HG03196 (cell line): ENCODE data around the gene RPL18.
"Not testable (repeated sequence)": the region's sequence is repeated elsewhere in the genome, so short reads cannot be mapped to it uniquely, and the experiment has no call there.

Experiments
- ATAC-seq: cut with Tn5 transposase; IDR thresholded peaks from one replicate; pipeline ENCODE4 v1.9.1; 2021; ENCODE audit not compliant: unreplicated experiment

The RPL18 gene

GRCh38 chr19:48618916-48619691 is at the start of gene RPL18, which contains the start of gene SPHK2:
TSS of gene RPL18 (minus strand) at chr19:48619178. CDS start at chr19:48619143, 35 bp downstream.
TSS of gene SPHK2 (plus strand) at chr19:48619506. CDS start at chr19:48620515, 1,009 bp downstream.
- peak; percentile 86 for ATAC-seq

- ATAC-seq: no peak
Observed at GRCh38 chr19:48668761-48669160, 49.8 kb upstream of the RPL18 start.

DNA sequence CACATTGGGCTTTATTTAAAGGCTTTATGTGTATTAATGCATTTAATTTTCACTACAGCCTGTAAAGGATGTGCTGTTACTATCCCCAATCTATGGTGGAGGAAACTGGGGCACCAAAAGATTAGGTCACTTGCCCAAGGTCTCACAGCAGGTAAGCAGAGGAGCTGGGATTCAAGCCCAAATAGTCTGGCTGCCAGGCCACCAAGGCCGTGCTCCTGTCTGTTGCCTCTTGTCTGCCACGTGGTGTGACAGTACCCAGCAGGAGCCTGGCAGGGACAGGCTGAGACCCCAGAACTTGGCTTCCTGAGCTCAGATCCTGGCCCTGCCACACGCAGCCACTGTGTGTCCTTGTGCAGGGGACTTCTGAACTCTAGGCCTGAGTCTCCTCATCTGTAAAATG is 49.4 kb upstream of the RPL18 start:
- no peak for ATAC-seq

DNA sequence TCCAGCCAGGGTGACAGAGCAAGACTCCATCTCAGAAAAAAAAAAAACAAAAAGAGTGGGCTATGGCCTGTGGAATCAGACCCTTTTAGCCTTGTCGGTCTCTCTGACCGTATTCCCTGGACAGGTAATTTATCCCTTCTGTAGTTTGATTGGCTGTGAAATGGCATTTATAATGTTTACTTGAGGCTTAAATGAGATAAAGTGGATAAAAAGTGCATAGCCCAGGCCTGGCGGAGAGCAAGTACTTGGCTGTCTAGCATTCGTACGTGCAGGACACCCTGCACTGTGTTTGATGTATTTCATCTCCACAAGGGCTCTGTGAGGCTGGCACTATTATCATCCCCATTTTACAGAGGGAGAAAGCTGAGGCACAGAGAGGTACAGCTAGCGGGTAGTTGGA is 46.8 kb upstream of the RPL18 start:
- no peak for ATAC-seq

DNA sequence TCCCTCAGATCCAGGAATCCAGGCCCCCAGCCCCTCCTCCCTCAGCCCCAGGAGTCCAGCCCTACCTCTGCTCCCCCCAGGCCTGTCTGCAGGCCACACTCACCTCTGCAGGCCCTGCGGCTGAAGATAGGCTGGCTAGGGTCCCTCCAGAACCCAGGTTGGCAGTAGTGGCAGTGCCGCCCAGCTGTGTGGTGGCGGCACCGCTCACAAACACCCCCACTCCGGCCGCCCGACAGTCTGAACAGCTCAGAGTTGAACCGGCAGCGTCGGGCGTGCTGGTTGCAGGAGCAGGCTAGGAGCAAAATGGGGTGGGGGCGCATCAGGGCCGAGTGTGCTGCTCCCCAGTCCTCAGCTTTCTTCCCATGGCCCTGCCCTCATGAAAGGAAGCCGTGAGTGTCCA is 45.5 kb upstream of the RPL18 start:
- no peak for ATAC-seq

DNA sequence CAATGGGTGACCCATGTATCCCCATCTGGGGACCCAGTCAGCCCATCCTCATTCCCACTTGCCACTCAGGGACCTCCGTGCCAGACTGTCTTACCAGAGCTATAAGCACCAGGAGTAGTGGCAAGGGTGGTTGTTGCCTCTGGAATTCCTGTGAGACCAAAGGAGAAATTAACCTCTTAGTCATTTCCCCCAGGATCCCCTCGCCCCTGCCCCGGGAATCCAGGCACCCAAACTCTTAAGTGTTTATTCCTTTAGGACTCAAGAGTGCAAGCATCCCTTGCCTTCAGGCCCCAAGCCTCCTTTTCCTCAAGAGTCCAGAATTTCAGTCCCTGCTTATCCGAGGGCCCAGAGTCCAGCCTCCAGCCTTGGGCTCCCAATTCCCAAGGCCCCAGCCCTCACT is 44.7 kb upstream of the RPL18 start:
- ATAC-seq: no peak

DNA sequence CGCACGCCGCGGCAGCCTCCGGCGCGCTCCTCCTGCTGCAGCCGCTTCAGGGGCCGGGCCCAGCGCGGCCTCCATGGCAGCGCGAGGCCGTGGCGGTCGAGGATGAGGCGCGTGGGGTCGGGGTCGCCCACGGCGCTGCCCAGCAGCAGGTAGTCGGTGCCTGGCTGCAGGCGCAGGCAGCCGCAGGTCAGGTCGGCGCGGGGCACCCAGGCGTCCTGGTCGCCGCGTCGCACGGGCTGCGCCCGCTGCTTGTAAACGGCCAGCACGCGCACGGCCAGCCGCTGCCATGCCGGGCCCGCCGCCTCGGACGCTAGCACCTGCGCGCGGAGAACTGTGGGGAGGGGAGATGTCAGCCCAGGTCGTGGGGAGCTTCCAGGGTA is 42.7 kb upstream of the RPL18 start:
- no peak for ATAC-seq

DNA sequence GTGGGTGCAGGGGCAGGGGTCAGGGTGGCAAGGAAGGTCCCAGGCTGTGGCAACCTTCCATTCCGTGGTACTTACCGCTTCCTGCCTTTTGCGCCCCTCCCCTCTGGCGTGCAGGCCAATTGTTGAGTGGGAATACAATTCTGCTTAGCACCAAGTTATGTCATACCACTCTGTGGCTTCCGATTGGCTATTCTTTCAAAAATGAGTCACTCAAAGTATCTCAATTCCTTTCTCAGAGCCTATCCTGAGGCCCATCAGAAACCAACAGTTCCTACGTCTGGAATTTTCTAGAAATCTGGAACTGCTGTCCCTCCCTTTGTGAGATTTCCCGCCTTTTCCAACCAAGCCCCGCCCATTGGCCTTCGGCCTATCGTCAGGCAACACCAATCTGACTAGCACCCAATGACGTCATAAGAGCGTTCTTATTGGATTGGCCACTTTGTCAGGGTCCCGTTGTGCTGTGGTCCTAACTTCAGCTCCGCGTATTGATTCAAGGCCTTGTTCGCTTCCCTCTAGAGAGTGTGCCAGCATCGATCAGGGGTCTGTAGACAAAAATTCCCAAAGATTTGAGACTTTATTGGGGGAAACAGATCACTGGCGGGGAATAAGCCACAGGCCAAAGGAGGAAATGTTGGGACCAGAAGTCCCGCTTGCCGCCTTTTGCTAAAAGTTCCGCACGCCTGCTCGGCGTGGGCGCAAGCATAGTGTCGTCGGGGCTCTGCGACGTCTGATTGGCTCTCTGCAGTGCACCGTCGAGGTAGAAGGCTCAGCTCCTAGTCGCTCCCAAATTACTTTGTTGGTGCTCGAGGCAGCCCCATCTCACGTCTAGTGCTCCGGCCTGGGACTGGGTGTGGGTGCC is 42.1 kb upstream of the RPL18 start:
- peak; percentile 72 for ATAC-seq

GRCh38 chr19:48659768-48660167 is 40.8 kb upstream of the RPL18 start:
- no peak for ATAC-seq

GRCh38 chr19:48658483-48658882 is 39.5 kb upstream of the RPL18 start:
- no peak for ATAC-seq

DNA sequence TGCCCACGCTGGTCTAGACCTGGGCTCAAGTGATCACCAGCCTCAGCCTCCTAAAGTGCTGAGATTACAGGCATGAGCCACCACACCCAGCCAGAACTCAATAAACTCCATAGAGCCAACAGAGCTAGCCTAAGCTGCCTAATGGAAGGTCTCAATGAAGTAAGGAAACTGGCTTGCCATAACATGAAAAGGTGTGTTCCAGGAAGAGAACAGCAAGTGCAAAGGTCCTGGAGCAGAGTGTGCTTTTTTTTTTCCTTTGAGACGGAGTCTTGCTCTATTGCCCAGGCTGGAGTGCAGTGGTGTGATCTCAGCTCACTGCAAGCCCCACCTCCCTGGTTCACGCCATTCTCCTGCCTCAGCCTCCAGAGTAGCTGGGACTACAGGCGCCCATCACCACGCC is 38.9 kb upstream of the RPL18 start:
- ATAC-seq: not testable (repeated sequence)

DNA sequence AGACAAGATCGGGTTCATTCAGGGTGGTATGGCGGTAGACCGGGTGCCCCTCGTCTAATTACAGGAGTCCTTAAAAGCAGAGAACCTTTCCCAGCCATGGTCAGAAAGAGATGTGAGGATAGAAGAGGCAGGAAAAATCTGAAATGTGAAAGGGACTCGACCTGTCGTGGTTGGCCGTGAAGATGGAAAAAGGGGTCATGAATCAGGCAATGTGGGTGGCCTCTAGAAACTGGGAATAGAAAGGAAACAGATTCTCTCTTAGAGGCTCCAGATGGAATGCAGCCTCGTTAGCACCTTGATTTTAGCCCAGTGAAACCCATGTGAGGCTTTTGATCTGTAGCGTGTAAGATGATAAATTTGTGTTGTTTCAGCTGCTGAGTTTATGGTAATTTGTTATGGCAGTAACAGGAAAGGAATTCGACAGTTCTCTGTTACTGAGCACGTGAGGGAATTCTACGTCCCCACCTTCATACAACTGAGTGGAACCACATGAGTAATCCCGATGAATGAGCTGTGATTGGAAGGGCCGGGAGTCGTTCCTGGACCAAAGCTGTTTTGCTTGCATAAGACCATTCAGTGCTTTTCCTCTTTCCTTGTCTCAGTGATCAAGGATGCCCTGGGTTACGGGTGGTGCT is 38.0 kb upstream of the RPL18 start:
- ATAC-seq: no peak

DNA sequence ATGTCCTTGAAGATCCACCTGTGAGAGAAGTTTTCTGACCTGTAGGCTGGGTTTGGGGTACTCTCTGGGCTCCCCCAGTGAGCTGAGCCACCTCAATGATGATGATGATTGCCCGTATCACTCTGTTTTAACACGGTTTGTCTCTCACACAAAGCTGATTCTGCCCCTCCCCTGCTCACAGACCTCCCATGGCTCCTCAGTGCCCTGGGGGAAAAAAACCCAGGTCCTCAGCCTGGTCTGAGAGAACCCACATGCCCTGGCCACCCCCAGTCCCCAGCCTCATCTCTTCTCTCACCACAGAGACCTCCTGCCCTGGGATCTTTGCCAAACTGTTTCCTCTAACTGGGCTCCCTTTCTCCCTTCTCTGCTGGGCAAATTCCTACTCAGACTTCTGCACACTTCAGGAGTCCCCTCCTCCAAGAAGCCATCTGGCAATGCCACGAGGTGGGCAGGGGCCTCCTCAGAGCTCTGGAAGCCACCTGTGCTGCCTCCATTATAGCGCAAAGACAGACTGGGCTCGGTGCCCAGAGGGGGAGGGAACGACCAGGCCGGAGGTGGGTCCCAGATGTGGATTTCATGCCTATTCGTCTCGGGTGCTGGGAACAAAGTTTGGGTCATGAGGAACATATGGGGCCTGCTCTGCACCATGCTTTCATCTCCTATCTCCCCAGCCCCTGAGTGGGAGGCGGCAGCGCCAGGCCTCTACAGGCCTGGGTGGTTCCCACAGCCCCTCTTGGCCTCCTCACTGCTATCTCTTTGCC is 35.5 kb upstream of the RPL18 start:
- ATAC-seq: no peak

- no peak for ATAC-seq
Observed at GRCh38 chr19:48651683-48652048, 32.7 kb upstream of the RPL18 start.

DNA sequence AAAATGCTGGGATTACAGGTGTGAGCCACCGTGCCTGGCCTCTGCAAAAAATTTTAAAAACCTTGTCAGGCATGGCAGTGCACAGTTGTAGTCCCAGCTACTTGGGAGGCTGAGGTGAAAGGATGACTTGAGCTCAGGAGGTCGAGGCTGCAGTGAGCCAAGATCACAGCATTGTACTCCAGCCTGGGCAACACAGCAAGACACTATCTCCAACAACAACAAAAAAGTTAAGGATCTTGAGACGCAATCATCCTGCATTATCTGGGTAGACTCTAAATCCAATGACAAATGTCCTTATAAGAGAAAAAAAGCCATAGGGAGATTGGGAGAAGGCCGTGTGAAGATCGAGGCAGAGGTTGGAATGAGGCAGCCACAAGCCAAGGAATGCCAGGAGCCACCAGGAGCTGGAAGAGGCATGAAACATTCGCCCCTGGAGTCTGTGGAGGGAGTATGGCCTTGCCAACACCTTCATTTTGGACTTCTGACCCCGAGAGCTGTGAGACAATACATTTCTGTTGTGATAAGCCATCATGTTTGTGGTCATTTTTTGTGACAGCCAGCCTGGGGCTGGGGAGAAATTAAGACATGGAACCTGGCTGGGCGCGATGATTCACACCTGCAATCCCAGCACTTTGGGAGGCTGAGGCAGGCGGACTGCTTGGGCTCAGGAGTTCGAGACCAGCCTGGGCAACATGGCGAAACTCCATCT is 32.1 kb upstream of the RPL18 start:
- no peak for ATAC-seq

GRCh38 chr19:48648134-48648533 is 29.2 kb upstream of the RPL18 start:
- ATAC-seq: no peak

DNA sequence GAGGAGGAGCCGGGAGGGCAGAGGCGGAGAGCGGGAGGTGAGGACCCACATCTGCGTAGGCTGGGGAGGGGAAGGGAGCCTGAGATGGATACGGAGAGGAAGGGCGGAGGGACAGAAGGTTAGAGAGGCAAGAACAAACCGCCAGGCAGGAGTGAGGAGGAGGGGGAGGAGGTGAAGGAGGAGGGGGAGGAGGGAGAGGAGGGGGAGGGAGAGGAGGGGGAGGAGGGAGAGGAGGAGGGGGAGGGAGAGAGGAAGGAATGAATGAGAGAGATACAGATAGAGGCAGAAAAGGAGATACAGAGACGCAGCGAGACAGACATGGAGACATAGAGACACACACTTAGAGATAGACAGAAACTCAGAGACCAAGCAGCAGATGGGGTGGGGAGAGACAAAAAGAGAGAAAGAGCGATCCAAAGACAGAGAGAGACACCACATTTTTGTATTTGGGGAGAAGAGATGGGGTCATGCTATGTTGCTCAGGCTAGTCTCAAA is 27.8 kb upstream of the RPL18 start:
- no peak for ATAC-seq

GRCh38 chr19:48646001-48646721 is 27.2 kb upstream of the RPL18 start, which contains the start of gene CA11:
TSS of gene CA11 (minus strand) at chr19:48646187. CDS start at chr19:48645632, 555 bp downstream.
- ATAC-seq: peak; percentile 66

DNA sequence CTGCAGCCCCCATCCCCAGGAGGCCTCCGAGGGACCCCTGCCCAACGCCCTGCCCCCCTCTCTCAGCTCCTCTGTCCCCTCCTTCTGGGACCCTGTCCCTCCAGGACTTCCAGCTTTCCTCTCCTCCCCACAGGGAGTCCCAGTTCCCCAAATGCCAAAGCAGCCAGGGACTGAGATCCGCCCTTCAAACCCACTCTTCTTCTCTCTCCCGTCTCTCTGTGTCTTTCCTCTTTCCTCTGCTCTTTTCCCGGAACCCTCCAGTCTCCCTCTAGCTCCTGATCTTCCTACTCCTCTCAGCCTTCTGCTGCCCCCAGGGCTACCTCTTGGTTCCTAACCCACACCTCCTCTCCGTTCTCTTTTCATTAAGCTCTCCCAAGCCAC is 26.6 kb upstream of the RPL18 start:
- no peak for ATAC-seq
